ENCODE measurements around the gene SAA2. TPM values are rescaled to one million over a fixed set of nuclear protein-coding genes. Genes with fewer than 3 reads are reported as not detected.

The SAA2 gene
- total RNA-seq, 4 donors from 2014 or later = 7.7 to 236 (median 71.9) TPM

DNA sequence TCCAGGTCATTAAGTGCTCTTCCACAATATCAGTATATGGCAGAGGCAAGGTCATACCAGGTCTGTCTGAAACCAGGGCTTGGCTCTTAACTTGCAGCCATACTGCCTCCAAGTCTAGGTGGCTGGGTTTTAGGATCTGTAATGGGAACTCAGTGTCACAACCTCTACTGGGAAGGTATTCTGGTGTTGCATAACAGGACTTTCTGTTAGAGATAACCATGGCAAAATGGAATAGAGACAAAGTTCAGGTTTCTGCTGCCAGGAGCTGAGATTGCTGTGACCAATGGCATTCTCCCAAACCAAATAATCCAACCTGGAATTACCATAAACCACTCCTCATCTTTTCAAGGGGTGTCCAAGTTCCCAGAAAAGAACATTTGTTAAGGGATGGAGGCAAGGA, 10.8 kb upstream of the SAA2 start:
- TF ChIP-seq, protein P1, sequence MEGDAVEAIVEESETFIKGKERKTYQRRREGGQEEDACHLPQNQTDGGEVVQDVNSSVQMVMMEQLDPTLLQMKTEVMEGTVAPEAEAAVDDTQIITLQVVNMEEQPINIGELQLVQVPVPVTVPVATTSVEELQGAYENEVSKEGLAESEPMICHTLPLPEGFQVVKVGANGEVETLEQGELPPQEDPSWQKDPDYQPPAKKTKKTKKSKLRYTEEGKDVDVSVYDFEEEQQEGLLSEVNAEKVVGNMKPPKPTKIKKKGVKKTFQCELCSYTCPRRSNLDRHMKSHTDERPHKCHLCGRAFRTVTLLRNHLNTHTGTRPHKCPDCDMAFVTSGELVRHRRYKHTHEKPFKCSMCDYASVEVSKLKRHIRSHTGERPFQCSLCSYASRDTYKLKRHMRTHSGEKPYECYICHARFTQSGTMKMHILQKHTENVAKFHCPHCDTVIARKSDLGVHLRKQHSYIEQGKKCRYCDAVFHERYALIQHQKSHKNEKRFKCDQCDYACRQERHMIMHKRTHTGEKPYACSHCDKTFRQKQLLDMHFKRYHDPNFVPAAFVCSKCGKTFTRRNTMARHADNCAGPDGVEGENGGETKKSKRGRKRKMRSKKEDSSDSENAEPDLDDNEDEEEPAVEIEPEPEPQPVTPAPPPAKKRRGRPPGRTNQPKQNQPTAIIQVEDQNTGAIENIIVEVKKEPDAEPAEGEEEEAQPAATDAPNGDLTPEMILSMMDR (IDR thresholded peaks at IDR 0.05; ENCODE audit: low read depth) = no peak

DNA sequence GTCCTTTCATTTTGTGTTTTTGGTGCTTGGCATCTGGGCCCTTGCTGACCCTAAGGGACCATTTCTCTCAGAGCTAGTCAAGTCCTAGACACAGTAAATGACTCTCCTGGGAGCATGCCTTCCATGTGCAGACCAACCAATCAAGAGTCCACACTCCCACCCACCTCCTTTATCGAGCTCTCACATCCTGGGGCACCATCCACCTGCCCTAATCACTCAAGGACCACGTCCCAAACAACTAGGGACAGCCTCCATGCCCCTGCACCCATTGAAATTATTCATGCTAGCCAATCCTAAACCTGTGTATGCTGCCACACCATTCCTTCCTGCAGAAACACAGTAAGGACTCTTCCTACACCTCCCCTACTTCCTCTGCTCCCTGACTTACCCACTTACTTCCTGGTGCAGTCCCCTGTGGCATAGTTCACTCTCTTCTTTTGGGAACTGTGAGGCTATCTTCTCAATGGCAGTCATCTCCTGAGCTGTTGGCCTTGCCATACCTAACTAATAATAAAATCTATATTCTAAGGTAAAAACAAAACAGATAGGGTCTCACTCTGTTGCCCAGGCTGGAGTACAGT, 6.4 kb upstream of the SAA2 start:
- TF ChIP-seq, protein P1 (IDR thresholded peaks at IDR 0.05; ENCODE audit: low read depth) = no peak

DNA sequence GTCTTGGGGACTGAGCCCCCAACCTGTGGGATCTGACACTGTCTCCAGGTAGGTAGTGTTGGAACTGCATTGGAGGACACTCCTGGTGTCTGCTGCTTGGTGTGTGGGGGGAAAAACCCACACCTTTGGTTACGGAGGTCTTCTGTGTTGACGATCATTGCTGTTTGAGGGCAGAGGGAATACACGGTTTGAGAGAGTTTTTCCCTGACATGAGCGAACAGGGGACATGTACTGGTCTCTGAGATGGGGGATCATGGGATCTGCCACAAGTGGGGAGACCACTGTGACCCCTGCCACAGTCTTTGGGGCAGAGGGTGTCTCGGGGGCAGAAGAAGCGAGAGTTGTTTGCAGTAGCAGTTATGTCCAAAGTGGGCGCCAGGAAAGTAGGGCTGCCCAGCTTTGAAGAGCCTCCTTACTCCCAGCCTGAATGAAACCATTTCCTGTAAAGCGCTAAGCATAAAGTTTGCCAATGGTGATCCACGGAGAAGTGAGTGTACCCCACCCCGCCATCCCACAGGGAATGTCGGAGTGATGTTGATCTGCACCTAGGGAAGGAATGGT, 5.4 kb upstream of the SAA2 start:
- TF ChIP-seq, protein P1 (IDR thresholded peaks at IDR 0.05; ENCODE audit: low read depth) = no peak

DNA sequence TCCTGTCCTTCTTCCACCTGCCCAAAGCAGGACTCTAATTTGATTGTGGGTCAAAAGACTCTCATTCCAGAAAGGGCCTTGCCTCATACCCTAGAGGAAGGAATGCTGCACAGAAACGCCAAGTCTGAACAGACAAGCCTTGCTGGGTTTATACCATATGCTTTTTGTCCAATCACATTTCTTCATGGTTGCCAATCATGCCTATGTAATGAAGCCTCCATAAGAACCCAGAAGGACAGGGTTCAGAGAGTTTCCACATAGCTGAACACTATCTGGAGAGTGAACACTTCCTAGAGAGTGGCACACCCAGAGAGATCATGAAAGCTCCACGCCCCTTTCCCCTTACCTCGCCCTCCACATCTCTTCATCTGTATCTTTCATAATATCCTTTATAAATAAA, 4.8 kb upstream of the SAA2 start:
- TF ChIP-seq, protein P1 (IDR thresholded peaks at IDR 0.05; ENCODE audit: low read depth) = no peak

DNA sequence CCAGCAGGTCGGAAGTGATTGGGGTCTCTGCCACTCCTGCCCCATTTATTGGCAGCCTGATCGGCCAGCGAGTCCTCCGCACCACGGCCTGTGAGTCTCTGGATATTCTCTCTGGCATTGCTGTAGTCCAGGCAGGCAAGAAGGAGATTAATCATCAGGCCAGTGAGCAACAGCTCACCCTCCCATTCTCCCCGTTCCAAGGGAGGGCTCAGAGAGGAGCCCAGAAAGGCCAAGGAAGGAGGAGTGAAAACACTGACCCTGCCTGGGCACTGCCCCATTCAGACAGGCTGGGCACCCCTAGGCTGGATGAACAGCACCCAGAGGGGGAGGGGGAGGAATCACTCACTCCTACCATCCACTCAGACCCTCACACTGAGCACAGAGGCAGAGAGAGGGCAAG, 3.1 kb downstream of the SAA2 start:
- TF ChIP-seq, protein P1 (IDR thresholded peaks at IDR 0.05; ENCODE audit: low read depth) = no peak

DNA sequence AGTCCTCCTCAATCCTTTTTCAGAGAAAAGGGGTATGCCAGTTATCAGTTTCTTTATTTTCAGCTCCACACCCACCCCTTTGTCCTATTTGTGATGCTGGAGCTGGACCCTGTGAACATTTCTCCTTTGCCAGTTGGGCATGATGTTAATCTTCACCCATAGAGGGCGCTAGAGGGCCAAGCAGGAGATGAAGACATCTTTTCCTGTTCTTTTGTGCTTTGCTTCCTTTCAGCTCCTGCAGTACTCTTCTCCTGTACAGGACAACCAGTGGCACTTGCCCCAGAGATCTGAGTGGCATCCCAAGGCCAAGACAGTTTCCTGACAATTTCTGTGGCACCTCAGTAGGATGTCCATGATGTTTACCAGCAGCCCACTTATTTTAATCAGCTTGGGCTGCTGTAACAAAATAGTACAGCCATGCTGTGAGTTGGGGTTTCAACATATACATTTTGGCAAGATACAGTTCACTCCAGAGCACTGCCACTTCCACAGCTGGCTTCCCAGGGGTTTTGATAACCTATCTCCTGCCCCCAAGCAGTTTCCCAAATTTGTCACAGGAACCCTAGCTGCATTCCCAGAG, 4.6 kb downstream of the SAA2 start:
- TF ChIP-seq, protein P1 (IDR thresholded peaks at IDR 0.05; ENCODE audit: low read depth) = no peak

DNA sequence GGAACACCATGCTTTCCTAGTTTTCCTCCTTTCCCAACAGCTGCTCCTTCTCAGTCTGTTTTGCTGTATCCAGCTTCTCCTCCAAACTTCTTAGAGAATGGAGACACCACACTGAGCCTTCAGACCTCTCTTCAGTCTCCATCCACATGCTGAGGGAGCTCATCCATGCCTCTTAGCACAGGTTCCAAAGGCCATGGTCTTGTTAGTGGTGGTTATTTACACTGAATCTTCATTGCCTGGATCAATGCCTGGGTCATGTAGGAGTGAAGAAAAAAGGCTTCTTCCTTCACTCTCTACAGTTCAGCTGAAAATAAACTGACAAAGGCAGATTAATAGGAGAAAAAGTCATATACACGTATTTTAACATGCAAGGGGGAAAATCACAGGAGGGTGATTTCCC, 8.8 kb downstream of the SAA2 start:
- TF ChIP-seq, protein P1 (IDR thresholded peaks at IDR 0.05; ENCODE audit: low read depth) = no peak
